Epithelial cell of esophagus (primary cell): ENCODE data around the gene UGT1A10.

Experiments
- DNase-seq: peaks from one replicate; pipeline ENCODE4 v3.0.0; 2010; ENCODE audit warnings: low read depth
- H3K4me3 ChIP-seq: 2 replicates; pipeline ENCODE4 v1.5.1; 2011; ENCODE audit warnings: mild to moderate bottlenecking, low read length, control low read depth
- TF ChIP-seq, protein P1 (sequence below): IDR thresholded peaks from 2 replicates; pipeline ENCODE4 v1.5.1; 2011; ENCODE audit warnings: low read depth, mild to moderate bottlenecking, low read length, control low read depth, inconsistent platforms; ENCODE audit not compliant: insufficient read depth; ENCODE audit errors: missing control alignments

Gene UGT1A10

DNA sequence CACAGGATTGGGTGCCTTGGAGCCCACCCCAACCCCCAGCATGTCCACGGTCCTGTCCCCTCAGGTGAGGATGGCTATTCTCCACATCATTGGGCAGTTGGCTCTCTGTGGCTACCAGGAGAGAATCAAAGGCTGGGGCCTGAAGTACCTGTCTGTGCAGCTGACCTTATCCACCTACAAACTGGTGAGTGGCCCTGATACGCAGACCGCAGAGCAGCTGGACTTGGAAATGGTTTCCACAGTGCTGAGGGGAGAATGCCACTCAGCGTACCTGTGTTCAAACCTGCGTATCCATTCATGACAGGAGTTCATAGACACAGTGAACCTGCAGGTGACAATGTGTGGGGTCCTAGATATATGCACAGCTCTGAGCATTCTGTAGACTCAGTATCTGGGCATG is 163.5 kb downstream of the UGT1A10 start:
- no peak overlapping the region for H3K4me3 ChIP-seq
- no peak for DNase-seq
- TF ChIP-seq, protein P1, sequence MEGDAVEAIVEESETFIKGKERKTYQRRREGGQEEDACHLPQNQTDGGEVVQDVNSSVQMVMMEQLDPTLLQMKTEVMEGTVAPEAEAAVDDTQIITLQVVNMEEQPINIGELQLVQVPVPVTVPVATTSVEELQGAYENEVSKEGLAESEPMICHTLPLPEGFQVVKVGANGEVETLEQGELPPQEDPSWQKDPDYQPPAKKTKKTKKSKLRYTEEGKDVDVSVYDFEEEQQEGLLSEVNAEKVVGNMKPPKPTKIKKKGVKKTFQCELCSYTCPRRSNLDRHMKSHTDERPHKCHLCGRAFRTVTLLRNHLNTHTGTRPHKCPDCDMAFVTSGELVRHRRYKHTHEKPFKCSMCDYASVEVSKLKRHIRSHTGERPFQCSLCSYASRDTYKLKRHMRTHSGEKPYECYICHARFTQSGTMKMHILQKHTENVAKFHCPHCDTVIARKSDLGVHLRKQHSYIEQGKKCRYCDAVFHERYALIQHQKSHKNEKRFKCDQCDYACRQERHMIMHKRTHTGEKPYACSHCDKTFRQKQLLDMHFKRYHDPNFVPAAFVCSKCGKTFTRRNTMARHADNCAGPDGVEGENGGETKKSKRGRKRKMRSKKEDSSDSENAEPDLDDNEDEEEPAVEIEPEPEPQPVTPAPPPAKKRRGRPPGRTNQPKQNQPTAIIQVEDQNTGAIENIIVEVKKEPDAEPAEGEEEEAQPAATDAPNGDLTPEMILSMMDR = no peak

DNA sequence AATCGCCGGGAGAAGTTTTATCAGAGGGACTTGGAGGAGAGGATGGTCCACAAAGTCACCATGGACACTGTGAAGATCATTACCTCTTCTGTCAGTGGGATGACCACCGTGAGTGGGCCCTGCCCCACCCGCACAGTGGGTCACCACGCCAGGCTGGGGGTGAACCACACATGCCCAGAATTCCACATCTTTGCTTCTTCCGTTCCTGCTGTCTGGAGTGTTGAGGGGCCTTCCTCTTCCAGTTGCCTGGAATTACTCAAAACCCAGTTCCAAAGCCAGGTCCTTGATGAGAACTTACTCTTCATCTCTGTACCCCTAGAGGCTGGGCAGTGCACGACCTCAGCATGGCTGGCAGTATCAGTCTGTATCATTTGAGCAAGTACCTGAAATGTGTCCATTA is 164.0 kb downstream of the UGT1A10 start:
- DNase-seq = no peak
- H3K4me3 ChIP-seq = no peak overlapping the region
- TF ChIP-seq, protein P1 = no peak

DNA sequence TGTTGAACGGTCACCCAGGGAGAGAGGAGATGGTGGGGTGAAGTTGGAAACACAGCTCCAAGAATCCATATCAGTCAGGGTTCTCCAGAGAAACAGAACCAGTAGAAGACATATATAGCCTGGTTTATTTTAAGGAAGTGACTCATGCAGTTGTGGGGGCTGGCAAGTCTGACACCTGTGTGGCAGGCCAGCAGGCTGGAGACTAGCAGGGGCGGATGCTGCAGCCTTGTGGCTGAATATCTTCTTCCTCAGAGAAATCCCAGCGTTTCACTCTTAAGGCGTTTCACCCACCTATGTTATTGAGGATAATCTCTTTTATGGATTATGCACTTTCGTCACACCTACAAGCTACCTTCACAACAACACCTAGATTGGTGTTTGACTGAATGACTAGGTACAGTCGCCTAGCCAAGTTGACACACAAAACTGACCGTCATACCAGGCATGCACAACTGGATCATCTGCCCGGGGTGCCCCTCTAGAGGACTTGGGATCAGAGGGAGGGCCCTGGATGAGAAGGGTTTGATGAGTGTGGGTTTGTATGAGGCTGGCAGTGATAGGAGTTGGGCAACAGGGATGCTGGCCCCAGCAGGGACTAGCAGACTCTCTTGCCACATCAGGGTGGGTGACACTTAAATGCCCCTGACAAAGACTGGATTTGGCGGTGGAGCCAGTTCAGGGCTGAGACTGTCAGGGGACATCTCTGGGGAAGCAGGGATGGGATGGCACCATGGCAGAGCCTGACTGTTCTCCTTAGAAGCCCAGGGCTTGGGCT is 165.3 kb downstream of the UGT1A10 start:
- no peak overlapping the region for H3K4me3 ChIP-seq
- TF ChIP-seq, protein P1 = no peak
- peak; percentile 36 for DNase-seq

DNA sequence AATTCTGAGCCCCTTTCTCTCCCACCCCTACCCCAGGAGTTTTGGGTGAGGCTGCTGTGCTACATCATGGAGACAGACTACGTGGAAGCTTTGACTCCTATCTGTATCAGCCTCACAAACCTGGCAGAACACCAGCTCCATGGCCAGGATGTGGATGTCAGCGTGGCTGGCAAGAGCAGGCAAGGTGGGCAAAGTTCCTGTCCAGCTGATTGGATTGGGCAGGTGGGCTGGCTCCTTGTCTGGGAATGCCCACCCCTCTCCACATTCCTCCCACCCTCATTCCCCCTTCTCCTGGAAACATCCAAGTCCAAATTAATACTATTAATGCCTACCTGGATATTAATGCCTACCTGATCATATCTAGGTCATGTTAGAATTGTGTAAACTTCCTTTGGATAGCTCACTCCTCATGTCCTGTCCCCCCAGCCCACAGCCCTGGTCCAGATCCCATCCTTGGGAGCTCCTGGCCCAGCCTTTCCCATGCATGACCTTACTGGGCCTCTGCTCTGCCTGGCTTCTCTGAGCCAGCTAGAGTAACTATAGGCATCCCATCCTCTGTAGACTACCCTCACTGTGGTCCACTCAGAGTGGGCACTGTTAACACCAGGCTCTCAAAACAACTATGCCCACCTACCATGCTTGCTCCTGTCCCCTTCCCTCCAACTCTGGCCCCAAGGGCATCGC is 166.0 kb downstream of the UGT1A10 start:
- DNase-seq = no peak
- TF ChIP-seq, protein P1 = no peak
- no peak overlapping the region for H3K4me3 ChIP-seq

- no peak for DNase-seq
These were observed 167.2 kb downstream of the UGT1A10 start for GRCh38 chr2:233803292-233803911.

GRCh38 chr2:233803994-233804393 is 167.7 kb downstream of the UGT1A10 start:
- DNase-seq = no peak
- no peak overlapping the region for H3K4me3 ChIP-seq
- TF ChIP-seq, protein P1 = no peak

More at GRCh38 chr2:233803292-233803911, 167.2 kb downstream of the UGT1A10 start:
- no peak overlapping the region for H3K4me3 ChIP-seq
- TF ChIP-seq, protein P1 = no peak
